ENCODE results near the gene C17orf107. TPM values are rescaled to one million over a fixed set of nuclear protein-coding genes. Genes with fewer than 3 reads are reported as not detected.

Gene C17orf107
- total and polyA plus RNA-seq, 2 of the 13 experiments (the other 11 are each of a cell fraction or from before 2014, with no cell fraction given), result 0.20 to 0.59 TPM

GRCh38 chr17:4908301-4908700, 9.0 kb downstream of the C17orf107 start (continued):
- TF ChIP-seq ZMYM3 (CRISPR knock-in tag; IDR thresholded peaks at IDR 0.05) (no peak; the same call in none of the 2 replicates), ATRX (CRISPR knock-in tag; IDR thresholded peaks at IDR 0.05; ENCODE audit: borderline replicate concordance) (no peak), POGZ (CRISPR knock-in tag; IDR thresholded peaks at IDR 0.05) (no peak), TAF1 (CRISPR knock-in tag; IDR thresholded peaks at IDR 0.05) (peak; percentile 58; the same call in 1 of the 2 replicates), RXRA (CRISPR knock-in tag; IDR thresholded peaks at IDR 0.05) (peak; percentile 31; the same call in 1 of the 2 replicates), MLLT10 (CRISPR knock-in tag; IDR thresholded peaks at IDR 0.05) (no peak), ZNF501 (CRISPR knock-in tag; IDR thresholded peaks at IDR 0.05) (0 out of 2 replicates have a peak, but pooled peaks have one; percentile 3), ZNF670 (CRISPR knock-in tag; IDR thresholded peaks at IDR 0.05; ENCODE audit: borderline replicate concordance) (no peak), ZNF550 (CRISPR knock-in tag; IDR thresholded peaks at IDR 0.05; ENCODE audit: borderline replicate concordance) (no peak), ZNF749 (CRISPR knock-in tag; IDR thresholded peaks at IDR 0.05; ENCODE audit: borderline replicate concordance) (no peak), REL (CRISPR knock-in tag; conservative IDR thresholded peaks at IDR 0.05) (no peak), ZNF124 (CRISPR knock-in tag; IDR thresholded peaks at IDR 0.05) (peak; percentile 85; the same call in 1 of the 2 replicates), ESRRA (CRISPR knock-in tag; IDR thresholded peaks at IDR 0.05; ENCODE audit: low read depth) (no peak), KAT8 (CRISPR knock-in tag; IDR thresholded peaks at IDR 0.05) (peak; percentile 69; the same call in 1 of the 2 replicates), BRCA1 (CRISPR knock-in tag; IDR thresholded peaks at IDR 0.05) (no peak), GFI1 (CRISPR knock-in tag; IDR thresholded peaks at IDR 0.05; ENCODE audit: borderline replicate concordance) (peak; percentile 49; the same call in 1 of the 2 replicates), NFE2L2 (IDR thresholded peaks at IDR 0.05; ENCODE audit: low read length) (no peak), ZNF788 (CRISPR knock-in tag; IDR thresholded peaks at IDR 0.05; ENCODE audit: borderline replicate concordance) (peak; percentile 27; the same call in 1 of the 2 replicates), U2AF2 (IDR thresholded peaks at IDR 0.05; ENCODE audit: low read depth, low read length) (no peak), MIER3 (CRISPR knock-in tag; IDR thresholded peaks at IDR 0.05; ENCODE audit: borderline replicate concordance) (no peak), ZNF598 (CRISPR knock-in tag; IDR thresholded peaks at IDR 0.05; ENCODE audit: borderline replicate concordance) (0 out of 2 replicates have a peak, but pooled peaks have one; percentile 24), REST (IDR thresholded peaks at IDR 0.05; ENCODE audit: borderline replicate concordance in 1 of 2, low read depth in 1 of 2, low read length in 2 of 2) (no peak), ZNF589 (CRISPR knock-in tag; conservative IDR thresholded peaks at IDR 0.05) (no peak), ZNF616 (CRISPR knock-in tag; IDR thresholded peaks at IDR 0.05; ENCODE audit: low read depth) (no peak), ZNF224 (CRISPR knock-in tag; IDR thresholded peaks at IDR 0.05) (no peak), FOXK2 (IDR thresholded peaks at IDR 0.05) (no peak), STAT5B (CRISPR knock-in tag; IDR thresholded peaks at IDR 0.05) (no peak), ZSCAN29 (CRISPR knock-in tag; conservative IDR thresholded peaks at IDR 0.05) (no peak)
- TF ChIP-seq, protein P1, sequence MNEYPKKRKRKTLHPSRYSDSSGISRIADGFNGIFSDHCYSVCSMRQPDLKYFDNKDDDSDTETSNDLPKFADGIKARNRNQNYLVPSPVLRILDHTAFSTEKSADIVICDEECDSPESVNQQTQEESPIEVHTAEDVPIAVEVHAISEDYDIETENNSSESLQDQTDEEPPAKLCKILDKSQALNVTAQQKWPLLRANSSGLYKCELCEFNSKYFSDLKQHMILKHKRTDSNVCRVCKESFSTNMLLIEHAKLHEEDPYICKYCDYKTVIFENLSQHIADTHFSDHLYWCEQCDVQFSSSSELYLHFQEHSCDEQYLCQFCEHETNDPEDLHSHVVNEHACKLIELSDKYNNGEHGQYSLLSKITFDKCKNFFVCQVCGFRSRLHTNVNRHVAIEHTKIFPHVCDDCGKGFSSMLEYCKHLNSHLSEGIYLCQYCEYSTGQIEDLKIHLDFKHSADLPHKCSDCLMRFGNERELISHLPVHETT (CRISPR knock-in tag; conservative IDR thresholded peaks at IDR 0.05), result 0 out of 2 replicates have a peak, but pooled peaks have one; percentile 36

Data from HepG2 (cell line).